Measurements from ENCODE around the gene SLC17A7. TPM values are rescaled to one million over a fixed set of nuclear protein-coding genes. Genes with fewer than 3 reads are reported as not detected.
A peak's percentile ranks its signal among the peaks of the same experiment; 100 is the strongest.

Gene SLC17A7
- total and polyA plus RNA-seq, 9 of the 15 experiments (the other 6 are each of a cell fraction or from before 2014, with no cell fraction given) = 1.1 to 15.7 (median 2.4) TPM

- TF ChIP-seq RREB1 (CRISPR knock-in tag; IDR thresholded peaks at IDR 0.05) (no peak), BHLHE40 (IDR thresholded peaks at IDR 0.05; ENCODE audit: low read length) (peak; percentile 11; the same call in 1 of the 2 replicates), ATF6 (CRISPR knock-in tag; IDR thresholded peaks at IDR 0.05) (peak; percentile 66; the same call in 1 of the 2 replicates), C11orf30 (IDR thresholded peaks at IDR 0.05; ENCODE audit: low read depth) (peak; percentile 70), NR2C2 (CRISPR knock-in tag; IDR thresholded peaks at IDR 0.05) (no peak), NR2C2 (tag; IDR thresholded peaks at IDR 0.05) (peak; percentile 78), CXXC5 (CRISPR knock-in tag; IDR thresholded peaks at IDR 0.05) (peak; percentile 71), NONO (IDR thresholded peaks at IDR 0.05; ENCODE audit: low read depth in 2 of 2, low read length in 1 of 2) (0 out of 4 replicates have a peak, but pooled peaks of 1 of the 2 experiments have one; percentile 43), KLF13 (tag; IDR thresholded peaks at IDR 0.05; ENCODE audit: borderline replicate concordance, low read depth) (peak; percentile 74; the same call in 1 of the 2 replicates), MEF2A (IDR thresholded peaks at IDR 0.05; ENCODE audit: control insufficient read depth, low read depth, low read length) (0 out of 2 replicates have a peak, but pooled peaks have one; percentile 25), ARID2 (IDR thresholded peaks at IDR 0.05) (no peak), EGR1 (conservative IDR thresholded peaks at IDR 0.05) (peak; percentile 73), MCM3 (IDR thresholded peaks at IDR 0.05) (no peak), ATF1 (CRISPR knock-in tag; IDR thresholded peaks at IDR 0.05) (no peak), ATF1 (tag; IDR thresholded peaks at IDR 0.05) (peak; percentile 65; the same call in 1 of the 2 replicates), ZNF699 (CRISPR knock-in tag; IDR thresholded peaks at IDR 0.05; ENCODE audit: insufficient replicate concordance) (no peak), NFE2 (IDR thresholded peaks at IDR 0.05; ENCODE audit: low read depth) (peak; percentile 29; the same call in 1 of the 2 replicates)
- TF ChIP-seq, protein P1, sequence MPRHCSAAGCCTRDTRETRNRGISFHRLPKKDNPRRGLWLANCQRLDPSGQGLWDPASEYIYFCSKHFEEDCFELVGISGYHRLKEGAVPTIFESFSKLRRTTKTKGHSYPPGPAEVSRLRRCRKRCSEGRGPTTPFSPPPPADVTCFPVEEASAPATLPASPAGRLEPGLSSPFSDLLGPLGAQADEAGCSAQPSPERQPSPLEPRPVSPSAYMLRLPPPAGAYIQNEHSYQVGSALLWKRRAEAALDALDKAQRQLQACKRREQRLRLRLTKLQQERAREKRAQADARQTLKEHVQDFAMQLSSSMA (CRISPR knock-in tag; IDR thresholded peaks at IDR 0.05) = peak; percentile 37; the same call in 1 of the 2 replicates
Observed at GRCh38 chr19:49453013-49453756, 11.9 kb upstream of the SLC17A7 start, which contains the start of gene ALDH16A1 (continued).
